ENCODE data around the gene ZKSCAN3.

ZKSCAN3 gene

GRCh38 chr6:28322661-28323060, 27.1 kb upstream of the ZKSCAN3 start:
- no peak for DNase-seq
- no peak overlapping the region for H3K4me3 ChIP-seq (ENCODE audit: low read depth, low read length)
- in situ Hi-C loops (cut with HindIII; ENCODE audit: low pct_ligation_motif_present, low sequenced_read_pairs): no loop called here
- no peak overlapping the region for H3K27ac ChIP-seq
- no peaks in the 10 kb centered on the region for H3K27me3 ChIP-seq (replicated peaks)
- TF ChIP-seq CTCF (IDR thresholded peaks at IDR 0.05; ENCODE audit: low read depth, low read length, missing control alignments): no peak
- H3K36me3 ChIP-seq (replicated peaks): peaks cover 4% of the 10 kb centered on the region

GRCh38 chr6:28323813-28324424, 25.8 kb upstream of the ZKSCAN3 start:
- no peak for TF ChIP-seq CTCF (IDR thresholded peaks at IDR 0.05; ENCODE audit: low read depth, low read length, missing control alignments)
- Histone ChIP-seq H3K36me3 (replicated peaks) (peaks cover 4% of the 10 kb centered on the region), H3K4me3 (ENCODE audit: low read depth, low read length) (no peak overlapping the region), H3K27me3 (replicated peaks) (no peaks in the 10 kb centered on the region), H3K27ac (no peak overlapping the region)
- in situ Hi-C loops (cut with HindIII; ENCODE audit: low pct_ligation_motif_present, low sequenced_read_pairs): no loop called here
- no peak for DNase-seq

- TF ChIP-seq CTCF (IDR thresholded peaks at IDR 0.05; ENCODE audit: low read depth, low read length, missing control alignments): no peak
- no peaks in the 10 kb centered on the region for H3K27me3 ChIP-seq (replicated peaks)
- H3K27ac ChIP-seq: no peak overlapping the region
- in situ Hi-C loops (cut with HindIII; ENCODE audit: low pct_ligation_motif_present, low sequenced_read_pairs): no loop called here
- no peak overlapping the region for H3K4me3 ChIP-seq (ENCODE audit: low read depth, low read length)
- peaks cover 4% of the 10 kb centered on the region for H3K36me3 ChIP-seq (replicated peaks)
- no peak for DNase-seq
Measured at GRCh38 chr6:28326371-28326948, 23.3 kb upstream of the ZKSCAN3 start.

GRCh38 chr6:28330041-28330440, 19.7 kb upstream of the ZKSCAN3 start:
- H3K27ac ChIP-seq: no peak overlapping the region
- peaks cover 4% of the 10 kb centered on the region for H3K36me3 ChIP-seq (replicated peaks)
- in situ Hi-C loops (cut with HindIII; ENCODE audit: low pct_ligation_motif_present, low sequenced_read_pairs): no loop called here
- no peaks in the 10 kb centered on the region for H3K27me3 ChIP-seq (replicated peaks)
- H3K4me3 ChIP-seq (ENCODE audit: low read depth, low read length): no peak overlapping the region
- DNase-seq: no peak
- TF ChIP-seq CTCF (IDR thresholded peaks at IDR 0.05; ENCODE audit: low read depth, low read length, missing control alignments): no peak

- in situ Hi-C loops (cut with HindIII; ENCODE audit: low pct_ligation_motif_present, low sequenced_read_pairs): no loop called here
- no peak for TF ChIP-seq CTCF (IDR thresholded peaks at IDR 0.05; ENCODE audit: low read depth, low read length, missing control alignments)
- no peaks in the 10 kb centered on the region for H3K27me3 ChIP-seq (replicated peaks)
- no peak for DNase-seq
- H3K4me3 ChIP-seq (ENCODE audit: low read depth, low read length): no peak overlapping the region
- H3K36me3 ChIP-seq (replicated peaks): no peaks in the 10 kb centered on the region
- no peak overlapping the region for H3K27ac ChIP-seq
Measured at GRCh38 chr6:28333047-28333446, 16.7 kb upstream of the ZKSCAN3 start.

- TF ChIP-seq CTCF (IDR thresholded peaks at IDR 0.05; ENCODE audit: low read depth, low read length, missing control alignments): no peak
- no peaks in the 10 kb centered on the region for H3K36me3 ChIP-seq (replicated peaks)
- in situ Hi-C loops (cut with HindIII; ENCODE audit: low pct_ligation_motif_present, low sequenced_read_pairs): no loop called here
- no peak overlapping the region for H3K4me3 ChIP-seq (ENCODE audit: low read depth, low read length)
- H3K27ac ChIP-seq: no peak overlapping the region
- H3K27me3 ChIP-seq (replicated peaks): no peaks in the 10 kb centered on the region
- no peak for DNase-seq
Measured at GRCh38 chr6:28333599-28334018, 16.1 kb upstream of the ZKSCAN3 start.

Measured in brain microvascular endothelial cell (primary cell).